ENCODE measurements around the gene ASB15.
"Not testable (repeated sequence)": the region's sequence is repeated elsewhere in the genome, so short reads cannot be mapped to it uniquely, and the experiment has no call there.

ASB15 gene

DNA sequence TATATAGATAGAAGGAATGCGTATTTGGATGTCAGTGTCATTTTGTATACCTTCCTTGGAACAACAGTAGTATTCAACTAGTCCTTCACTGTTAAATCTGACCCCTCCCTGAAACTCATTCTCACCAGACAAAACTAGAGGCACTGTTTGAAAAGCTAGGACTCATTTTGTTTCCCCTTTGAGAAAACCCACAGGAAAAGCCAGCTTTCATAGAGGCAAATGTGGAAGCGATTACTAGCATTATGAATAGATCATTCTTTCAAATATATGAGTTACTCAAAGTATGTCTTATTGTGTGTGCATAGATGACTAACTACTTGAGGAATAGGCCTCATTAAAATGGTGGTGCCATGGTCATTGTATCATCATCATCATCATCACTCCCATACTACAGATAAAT lies 1.9 kb upstream of the ASB15 start:
- DNase-seq: no peak

DNA sequence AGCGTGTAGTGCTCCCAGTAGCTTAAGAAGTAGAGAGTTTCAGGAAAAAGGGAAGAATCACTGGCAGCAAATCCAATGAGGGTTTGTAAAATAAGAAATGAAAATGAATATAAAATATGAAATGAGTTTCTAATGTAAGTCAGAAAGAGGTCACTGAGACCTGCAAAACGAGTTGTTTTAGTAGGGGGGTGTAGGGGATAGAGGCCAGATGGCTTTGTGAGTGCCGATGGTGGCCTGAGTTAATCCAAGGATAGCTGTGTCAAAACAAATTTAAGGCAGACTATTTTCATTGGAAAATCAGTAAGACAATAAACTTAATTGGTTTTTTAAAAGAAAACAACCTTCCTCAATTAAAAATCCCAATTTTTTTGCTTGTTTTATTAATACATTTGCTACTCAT lies 745 bp upstream of the ASB15 start:
- DNase-seq: no peak

DNA sequence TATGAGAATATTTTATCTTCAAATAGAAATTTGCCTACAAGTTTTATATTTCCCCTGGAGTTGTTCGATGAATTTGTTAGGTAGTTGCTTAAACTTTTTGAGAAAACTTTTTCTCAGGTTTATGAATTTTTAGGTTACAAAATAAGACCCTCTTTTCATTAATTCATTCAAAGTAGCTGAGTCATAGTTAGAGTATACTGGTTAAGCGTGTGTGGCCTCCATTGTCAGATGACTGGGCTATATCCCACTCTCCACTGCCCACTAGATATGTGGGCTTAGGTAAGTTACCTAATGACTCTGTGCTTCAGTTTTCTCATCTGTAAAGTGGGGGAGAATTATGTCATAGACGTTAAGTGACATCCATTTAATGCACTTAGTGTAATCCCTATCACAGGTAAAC lies 1.0 kb downstream of the ASB15 start:
- no peak for DNase-seq

DNA sequence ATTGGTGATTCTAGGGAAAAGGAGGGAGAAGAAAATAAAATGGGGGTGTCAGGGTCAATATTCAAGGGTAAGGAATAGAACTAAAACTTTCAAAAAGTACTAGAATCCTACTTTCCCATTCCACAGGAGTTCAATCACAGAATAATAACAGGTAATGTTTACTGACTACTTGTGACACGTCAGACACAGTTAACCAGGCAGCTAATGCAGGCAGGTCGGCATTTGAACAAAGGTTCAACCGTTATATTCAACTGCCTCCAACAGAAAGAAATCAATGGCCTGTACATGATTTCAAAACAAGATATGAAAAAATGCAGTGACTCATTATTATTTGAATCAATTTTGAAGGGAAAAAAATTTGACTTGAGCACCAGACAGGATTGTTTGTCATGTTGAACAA lies 3.1 kb downstream of the ASB15 start:
- no peak for DNase-seq

DNA sequence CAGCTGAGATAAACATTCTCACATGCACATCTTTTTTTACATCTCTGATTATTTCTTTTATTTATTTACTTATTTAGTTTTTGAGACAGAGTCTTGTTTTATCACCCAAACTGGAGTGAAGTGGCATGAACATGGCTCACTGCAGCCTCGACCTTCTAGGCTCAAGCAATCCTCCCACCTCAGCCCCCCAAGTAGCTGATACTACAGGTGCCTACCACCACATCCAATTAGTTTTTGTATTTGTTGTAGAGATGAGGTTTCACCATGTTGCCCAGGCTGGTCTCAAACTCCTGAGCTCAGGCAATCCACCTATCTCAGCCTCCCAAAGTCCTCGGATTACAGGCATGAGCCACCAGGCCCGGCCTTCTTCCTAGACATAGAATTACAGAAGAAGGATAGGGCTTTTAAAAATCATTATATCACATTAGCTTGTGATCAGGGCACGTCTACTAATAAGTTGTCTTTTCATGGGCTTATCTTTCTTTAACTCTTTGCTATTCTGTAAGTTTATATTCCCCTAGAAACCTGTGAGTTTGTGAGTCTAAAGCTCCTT lies 5.9 kb downstream of the ASB15 start:
- DNase-seq: no peak

DNA sequence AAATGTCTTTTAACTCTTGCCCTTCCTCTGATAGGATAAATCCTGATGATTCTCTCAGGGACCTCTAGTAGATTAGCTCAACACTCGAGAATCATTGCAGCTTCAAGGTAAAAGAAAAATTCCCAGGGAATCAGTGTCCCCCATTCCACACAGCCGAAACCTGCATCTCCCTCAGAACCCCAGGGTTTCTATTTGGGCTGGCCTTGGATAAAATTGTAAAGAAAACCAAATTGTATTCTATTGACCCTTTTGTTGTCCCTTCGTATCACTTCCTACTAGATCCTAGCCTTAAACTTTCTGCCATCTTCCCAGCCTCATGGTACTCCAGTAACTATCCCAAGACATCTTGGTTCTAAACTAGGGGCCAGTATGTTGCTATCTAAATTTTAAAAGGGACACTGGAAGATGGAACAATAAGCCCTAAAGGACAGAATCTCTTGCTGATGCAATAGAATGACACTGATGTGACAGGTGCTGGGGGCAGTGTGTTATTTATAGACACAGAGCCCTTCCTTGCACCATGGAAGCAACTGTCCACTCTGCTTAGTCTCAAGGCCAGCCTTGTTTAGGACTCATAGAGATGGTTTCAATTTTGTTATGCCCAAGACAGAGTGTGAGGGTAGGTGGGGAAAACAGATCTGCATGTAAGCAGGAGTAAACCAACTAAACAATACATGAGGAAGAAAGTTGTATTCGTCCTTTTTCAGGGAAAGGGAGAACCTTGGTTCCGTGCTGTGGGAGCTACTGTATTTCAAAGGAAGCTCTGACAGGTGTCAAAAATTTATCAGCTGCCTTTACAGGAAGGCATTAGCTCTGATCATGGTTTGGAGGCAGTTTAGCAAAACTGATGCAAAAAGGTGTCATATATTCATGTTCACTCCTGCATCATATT lies 7.6 kb downstream of the ASB15 start:
- no peak for DNase-seq

DNA sequence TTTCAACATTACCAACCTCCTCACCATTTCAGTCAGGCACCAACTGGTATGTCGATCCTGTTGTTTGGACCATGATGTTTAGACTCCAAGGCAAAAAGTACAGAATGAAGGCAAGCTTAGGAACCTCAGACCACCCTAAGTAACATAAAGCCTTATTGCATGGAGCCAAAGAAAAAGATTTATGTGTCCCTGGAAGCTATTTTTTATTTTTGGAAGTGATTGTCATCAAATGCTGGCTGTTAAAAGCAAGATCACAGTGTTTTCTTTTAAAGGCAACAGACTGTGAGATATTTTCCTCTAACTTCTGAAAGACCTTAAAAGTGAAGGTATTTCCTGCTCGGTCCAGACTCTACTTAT lies 8.2 kb downstream of the ASB15 start:
- no peak for DNase-seq

DNA sequence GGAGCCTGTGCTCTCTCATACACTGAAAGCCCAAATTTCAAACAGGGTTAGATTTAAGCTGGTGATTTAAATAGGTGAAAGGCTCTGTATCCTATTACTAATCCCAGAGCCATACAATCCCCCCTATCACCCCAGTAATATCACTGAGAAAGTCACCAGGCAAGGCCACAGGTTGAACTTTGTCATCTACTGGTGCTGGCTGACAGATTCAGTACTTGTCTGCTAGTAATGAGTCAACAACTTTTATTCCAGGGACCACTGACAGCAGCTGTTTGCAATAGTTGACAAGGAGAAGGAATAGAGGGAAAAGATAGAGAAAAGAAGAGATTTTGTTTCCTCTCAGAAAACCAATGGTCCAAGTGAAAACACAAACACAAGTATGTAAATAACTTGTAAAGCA lies 10.4 kb downstream of the ASB15 start:
- DNase-seq: no peak

DNA sequence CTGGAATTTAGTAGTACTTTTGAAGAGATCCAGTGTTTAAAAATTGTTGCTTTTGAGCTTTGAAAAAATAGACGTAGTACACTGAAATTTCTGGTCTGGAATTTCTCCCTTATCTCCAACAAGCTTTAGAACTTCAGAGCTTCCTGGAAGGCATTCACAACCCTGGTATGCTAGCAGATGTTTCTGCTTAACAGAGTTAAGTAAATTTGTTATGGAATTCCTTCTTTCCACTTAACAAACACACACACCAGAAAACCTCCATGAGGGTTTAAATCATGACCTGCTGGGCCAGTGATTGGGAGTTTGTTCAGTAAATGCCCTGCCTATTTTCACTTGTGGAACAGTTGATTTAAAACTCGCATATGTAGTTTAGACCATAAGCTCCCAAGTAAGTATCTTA lies 13.7 kb downstream of the ASB15 start:
- DNase-seq: no peak

DNA sequence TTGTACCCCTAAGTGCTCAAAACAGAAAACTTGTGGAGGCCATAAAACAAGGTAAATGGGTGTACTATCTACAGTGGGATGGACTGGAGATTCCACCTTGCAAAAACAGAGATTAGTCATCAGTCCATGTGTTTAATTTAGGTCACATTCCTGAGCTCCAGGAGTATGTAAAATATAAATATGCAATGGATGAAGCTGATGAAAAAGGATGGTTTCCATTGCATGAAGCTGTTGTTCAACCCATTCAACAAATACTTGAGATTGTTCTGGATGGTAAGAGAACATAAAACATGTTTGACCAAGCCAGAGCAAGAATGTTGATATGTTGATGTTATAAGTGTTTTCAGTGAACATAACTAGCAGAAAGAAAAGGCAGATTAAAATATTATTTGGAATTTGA lies 14.6 kb downstream of the ASB15 start:
- DNase-seq: no peak

DNA sequence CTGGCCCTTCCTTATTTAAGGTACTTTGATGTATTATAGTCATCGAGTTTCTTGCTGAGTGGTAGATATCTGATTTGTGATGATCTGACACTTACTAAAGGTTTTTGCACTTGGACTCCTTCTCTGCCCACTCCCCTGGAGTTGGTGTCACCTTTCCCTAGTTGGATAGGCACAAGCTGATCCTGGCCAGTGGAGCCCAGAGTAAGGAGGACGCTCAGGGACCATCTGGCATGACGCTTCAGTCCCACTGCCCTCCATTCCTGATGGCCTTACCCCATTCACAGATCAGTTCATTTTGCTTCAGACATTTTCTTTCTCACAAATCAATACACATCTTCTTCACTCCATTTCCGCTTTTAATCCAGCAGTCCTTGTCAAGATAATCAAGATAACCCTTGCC lies 20.1 kb downstream of the ASB15 start:
- DNase-seq: no peak

DNA sequence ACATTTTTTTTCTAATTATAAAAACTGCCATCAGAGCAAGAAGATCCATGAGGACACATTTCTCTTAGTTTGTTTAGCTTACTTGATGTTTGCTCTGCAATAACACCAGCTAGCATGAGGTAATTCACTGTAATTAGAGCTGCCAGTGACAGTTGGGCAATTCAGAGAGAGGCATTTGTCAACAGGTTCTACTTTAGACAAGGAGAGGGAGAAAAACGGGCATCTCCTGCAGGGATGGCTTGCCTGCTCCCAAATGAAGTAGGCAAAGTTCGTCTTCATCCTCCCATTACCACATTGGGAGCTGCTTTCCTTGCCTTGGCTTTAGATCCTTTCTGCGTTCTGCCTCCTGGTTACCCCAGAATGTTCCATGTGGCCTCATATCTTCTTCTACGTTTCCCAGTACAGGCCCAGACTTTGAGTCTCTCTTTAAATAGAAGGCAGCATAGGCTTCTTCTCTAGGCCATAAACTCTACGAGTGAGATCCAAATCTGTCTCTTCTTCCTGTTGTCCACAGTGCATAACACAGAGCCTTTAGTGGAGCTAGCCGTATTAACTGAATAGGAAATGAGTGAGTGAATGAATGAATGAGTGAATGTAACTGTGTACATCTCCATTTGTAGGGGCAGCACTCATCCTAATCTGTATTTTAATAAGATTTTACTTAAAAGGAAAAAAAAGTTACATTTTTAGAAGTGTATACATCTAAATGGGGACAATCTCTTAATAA lies 21.2 kb downstream of the ASB15 start:
- no peak for DNase-seq

DNA sequence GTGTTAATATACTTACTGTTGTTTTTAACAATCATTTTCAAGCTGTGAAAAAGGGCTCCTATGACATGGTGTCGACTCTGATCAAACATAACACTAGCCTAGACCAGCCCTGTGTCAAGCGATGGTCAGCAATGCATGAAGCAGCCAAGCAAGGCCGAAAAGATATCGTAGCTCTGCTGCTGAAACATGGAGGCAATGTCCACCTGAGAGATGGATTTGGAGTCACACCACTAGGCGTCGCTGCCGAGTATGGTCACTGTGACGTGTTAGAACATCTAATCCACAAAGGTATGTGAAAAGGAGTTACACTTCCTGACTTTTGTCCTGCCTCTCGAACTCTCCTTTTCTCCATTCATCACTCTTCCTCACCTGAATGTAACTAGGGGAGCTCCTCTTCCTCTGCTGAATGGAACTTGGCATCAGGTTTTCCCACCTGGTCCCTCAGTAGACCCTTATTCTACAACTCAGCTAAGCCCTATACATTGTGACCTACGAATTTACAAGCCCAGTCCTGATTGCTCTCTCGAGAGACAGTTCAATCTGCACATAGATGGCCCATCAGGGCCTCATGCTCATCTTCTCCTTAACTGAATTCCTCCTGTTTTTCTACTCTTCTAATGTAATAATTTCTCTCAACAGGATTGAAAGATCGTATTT lies 23.0 kb downstream of the ASB15 start:
- DNase-seq: peak; percentile 57

DNA sequence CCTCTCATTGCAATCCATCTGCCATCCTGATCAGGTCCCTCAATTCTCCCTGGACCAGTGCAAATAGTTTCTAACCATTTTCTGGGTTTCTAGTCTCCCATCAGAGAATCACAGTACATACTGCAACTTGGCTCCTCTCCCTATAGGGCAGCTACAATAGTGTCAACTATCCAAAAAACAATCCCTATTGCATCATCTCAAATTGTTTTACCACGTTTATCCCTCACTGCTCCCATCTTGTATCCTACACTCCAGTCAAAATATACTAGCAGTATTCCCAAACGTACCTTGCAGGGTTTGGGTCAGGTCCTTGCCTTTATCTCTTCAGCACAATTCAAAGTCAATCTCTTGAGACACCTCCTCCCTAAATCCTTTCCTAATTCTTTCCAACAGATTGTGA lies 23.6 kb downstream of the ASB15 start:
- no peak for DNase-seq

DNA sequence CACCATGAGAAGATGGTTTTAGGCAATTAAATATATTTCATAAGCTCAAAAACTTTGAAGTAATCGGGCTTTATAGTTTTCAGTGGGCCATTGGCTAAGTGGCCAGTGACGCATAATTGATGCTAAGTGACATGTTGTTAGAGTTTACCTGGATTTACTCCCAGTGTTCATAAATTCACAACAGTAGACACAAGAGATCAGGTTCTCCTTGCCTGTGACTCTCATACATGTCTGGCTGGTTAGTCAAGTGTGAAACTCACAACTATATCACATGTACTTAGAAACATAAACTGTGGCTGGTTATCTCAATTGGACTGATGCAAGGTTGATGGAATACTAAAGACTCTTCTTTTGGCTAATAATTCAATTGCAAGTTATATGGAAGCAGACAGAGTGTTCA lies 26.2 kb downstream of the ASB15 start:
- DNase-seq: no peak

DNA sequence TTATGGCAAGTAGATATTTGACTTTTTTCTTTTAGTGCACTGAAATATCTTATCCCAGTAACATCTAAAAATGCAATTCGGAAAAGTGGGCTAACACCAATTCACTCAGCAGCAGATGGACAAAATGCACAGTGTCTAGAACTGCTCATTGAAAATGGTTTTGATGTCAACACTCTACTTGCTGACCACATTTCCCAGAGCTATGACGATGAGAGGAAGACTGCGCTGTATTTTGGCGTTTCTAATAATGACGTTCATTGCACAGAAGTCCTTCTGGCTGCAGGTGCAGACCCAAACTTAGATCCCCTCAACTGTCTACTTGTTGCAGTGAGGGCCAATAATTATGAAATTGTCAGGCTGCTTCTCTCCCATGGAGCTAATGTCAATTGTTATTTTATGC lies 27.2 kb downstream of the ASB15 start:
- DNase-seq: no peak

DNA sequence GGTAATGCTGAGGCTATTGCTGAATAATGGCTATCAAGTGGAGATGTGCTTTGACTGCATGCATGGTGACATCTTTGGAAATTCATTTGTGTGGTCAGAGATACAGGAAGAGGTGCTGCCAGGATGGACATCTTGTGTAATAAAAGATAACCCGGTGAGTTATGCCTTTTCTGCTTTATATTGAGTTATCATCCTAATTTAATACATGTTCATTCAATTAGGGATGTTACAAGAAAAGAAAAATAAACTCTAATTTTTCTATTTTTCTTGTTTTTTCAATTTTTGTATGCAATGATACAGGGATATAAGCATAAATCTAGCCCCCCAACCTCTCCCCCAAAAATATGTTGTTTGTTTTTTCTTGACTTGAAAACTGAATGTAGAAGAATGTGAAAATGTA lies 27.7 kb downstream of the ASB15 start:
- no peak for DNase-seq

DNA sequence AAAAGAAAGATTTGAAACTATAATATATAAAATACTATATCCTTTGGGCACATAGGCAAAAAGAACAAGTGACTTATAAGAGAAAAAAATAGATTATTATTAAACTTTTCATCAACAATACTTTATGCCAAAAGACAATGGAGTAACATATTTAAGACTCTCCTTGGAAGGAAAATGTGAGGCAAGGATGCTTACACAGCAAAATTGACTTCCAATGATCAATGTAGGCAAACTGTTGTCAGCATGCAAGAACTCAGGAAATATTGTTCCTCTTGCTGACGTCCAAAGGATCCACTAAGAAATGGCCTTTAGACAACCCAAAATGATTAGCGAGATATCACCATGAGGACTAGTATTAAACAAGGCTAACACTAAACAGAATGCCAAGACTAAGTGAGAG lies 31.2 kb downstream of the ASB15 start:
- DNase-seq: no peak

DNA sequence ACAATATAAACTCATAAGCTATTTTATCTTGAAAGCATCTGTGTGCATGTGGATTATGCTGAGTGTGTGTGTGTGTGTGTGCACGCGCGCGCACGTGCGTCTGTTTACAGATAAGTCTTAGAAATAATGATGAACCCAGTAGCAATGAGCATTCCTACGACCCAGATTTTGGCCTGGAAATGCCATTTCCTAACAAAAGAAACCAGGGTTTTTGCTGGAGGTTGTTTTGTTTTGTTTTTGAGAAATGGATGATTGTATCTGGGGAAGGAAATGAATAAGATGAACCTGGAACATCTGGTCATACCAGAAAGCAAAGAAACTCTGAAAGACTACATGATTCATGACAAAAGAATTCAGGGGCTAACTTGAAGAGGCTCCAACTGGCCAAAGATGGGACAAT lies 31.9 kb downstream of the ASB15 start:
- DNase-seq: no peak

DNA sequence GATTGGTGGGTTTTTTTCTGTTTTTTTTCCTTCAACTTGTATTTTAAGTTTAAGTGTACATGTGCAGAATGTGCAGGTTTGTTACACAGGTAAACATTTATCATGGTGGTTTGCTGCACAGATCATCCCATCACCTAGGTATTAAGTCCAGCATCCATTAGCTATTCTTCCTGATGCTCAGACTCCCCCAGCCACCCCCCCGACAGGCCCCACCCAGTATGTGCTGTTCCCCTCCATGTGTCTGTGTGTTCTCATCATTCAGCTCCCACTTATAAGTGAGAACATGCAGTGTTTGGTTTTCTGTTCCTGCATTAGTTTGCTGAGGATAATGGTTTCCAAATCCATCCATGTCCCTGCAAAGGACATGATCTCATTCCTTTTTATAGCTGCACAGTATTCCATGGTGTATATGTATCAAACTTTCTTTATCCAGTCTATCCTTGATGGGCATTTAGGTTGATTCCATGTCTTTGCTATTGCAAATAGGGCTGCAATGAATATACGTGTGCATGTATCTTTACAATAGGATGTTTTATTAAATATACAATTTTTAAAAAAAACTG lies 32.5 kb downstream of the ASB15 start:
- not testable (repeated sequence) for DNase-seq

DNA sequence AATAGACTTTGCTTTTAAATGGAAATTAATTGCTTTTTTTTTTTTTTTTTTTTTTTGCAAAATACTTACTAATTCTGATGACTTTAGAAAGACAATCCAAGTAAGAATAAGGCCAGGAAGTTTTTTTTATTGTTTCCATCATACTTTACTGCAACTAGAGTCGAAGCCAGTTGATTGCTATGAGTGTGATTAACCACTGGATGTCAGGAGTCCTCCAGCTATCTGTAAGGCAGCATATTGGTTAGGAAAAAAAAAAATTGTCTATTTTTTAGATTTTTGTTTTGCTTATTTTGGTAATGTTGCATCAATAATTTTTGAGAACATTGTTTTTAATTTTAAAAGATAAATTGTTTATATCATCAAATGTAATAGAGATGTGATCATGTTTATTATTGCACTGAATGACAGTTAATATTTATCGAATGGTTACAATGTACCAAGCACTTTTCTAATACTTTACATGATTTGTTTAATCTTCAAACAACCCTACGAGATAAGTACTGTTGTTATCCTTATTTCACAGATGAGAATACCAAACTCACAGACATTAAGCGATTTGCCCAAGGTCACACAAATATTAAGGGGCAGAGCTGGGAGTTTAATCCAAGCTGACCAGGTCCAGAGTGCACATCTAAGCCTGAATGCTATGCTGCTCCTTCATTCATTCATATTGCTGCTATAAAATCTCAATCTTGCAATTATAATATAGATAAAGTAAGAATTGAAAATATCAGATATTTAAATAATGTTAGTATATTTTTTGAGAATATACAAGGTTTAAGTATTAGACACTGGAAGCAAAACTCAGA lies 34.1 kb downstream of the ASB15 start:
- DNase-seq: peak; percentile 5

DNA sequence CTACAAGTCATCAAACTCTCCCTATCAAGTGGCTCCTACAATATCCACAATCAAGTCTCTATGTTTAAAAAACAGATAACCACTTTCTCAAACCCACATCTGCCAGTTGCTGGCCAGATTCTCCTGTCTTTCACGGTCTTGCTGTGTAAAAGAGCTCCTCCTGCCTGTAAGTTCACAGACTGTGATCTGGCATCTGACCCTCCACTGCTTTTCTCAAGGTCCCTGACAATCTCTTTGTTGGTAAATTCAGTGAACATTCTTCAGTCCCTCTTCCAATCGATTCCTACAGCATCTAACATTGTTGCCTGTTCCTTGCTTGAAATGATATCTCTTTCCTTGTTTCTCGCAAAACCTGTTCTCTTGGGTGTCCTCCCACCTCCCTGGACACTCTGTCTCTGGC lies 35.6 kb downstream of the ASB15 start:
- DNase-seq: no peak

DNA sequence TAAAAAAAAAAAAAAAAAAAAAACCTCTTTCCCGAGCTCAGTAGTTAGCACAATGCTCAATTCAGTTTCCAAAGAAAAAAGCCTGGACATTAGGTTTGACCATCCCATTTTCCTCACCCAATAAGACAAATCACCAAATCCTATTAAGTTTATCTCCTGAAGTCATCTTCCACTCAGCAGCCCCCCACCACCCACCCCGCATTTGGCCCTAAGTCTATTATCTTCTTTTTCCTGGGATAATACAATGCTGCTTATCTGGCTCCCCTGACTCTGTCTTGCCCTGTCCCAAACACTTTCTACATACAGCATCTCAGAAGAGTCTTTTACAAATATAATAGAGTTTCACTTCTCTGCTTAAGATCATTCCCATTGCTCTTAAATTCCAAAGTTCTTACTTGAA lies 36.3 kb downstream of the ASB15 start:
- DNase-seq: no peak

All from CD4-positive, alpha-beta T cell treated with Interleukin-17A for 1 hour (primary cell).